Superior temporal gyrus (tissue), 1 donor: Measurements from ENCODE around the gene USP6.
"Not testable (repeated sequence)": the region's sequence is repeated elsewhere in the genome, so short reads cannot be mapped to it uniquely, and the experiment has no call there.

Experiments
- DNase-seq: peaks from one replicate; pipeline ENCODE4 v3.0.0-alpha.2; 2016; ENCODE audit errors: extremely low spot score

The USP6 gene

GRCh38 chr17:5122056-5122455 lies 6.2 kb downstream of the USP6 start:
- not testable (repeated sequence) for DNase-seq

GRCh38 chr17:5122586-5123342 lies 6.9 kb downstream of the USP6 start:
- DNase-seq = no peak

GRCh38 chr17:5123343-5124124 lies 7.7 kb downstream of the USP6 start:
- DNase-seq = no peak

GRCh38 chr17:5124125-5124760 lies 8.4 kb downstream of the USP6 start:
- DNase-seq = not testable (repeated sequence)

- not testable (repeated sequence) for DNase-seq
Observed at GRCh38 chr17:5124896-5125295, 9.1 kb downstream of the USP6 start.

GRCh38 chr17:5126719-5127488 lies 11.1 kb downstream of the USP6 start:
- no peak for DNase-seq

GRCh38 chr17:5127910-5128309 lies 12.1 kb downstream of the USP6 start:
- no peak for DNase-seq

- not testable (repeated sequence) for DNase-seq
Observed at GRCh38 chr17:5128387-5128786, 12.6 kb downstream of the USP6 start.

- no peak for DNase-seq
Observed at GRCh38 chr17:5128905-5129535, 13.2 kb downstream of the USP6 start.

- DNase-seq = not testable (repeated sequence)
Observed at GRCh38 chr17:5129770-5130169, 13.9 kb downstream of the USP6 start.

GRCh38 chr17:5130261-5130660 lies 14.4 kb downstream of the USP6 start:
- DNase-seq = not testable (repeated sequence)

- not testable (repeated sequence) for DNase-seq
Observed at GRCh38 chr17:5130687-5131086, 14.9 kb downstream of the USP6 start.

- DNase-seq = no peak
Observed at GRCh38 chr17:5131146-5131715, 15.4 kb downstream of the USP6 start.

- DNase-seq = not testable (repeated sequence)
Observed at GRCh38 chr17:5131799-5132502, 16.1 kb downstream of the USP6 start.

GRCh38 chr17:5132503-5133225 lies 16.8 kb downstream of the USP6 start:
- not testable (repeated sequence) for DNase-seq

GRCh38 chr17:5133311-5133710 lies 17.5 kb downstream of the USP6 start:
- no peak for DNase-seq

GRCh38 chr17:5133961-5134360 lies 18.1 kb downstream of the USP6 start:
- not testable (repeated sequence) for DNase-seq

- not testable (repeated sequence) for DNase-seq
Observed at GRCh38 chr17:5134571-5134970, 18.7 kb downstream of the USP6 start.

- DNase-seq = not testable (repeated sequence)
Observed at GRCh38 chr17:5135131-5135712, 19.4 kb downstream of the USP6 start.
